G401 (cell line): ENCODE data around the gene TTC14. TPM values are rescaled to one million over a fixed set of nuclear protein-coding genes. Genes with fewer than 3 reads are reported as not detected.
"Not testable (repeated sequence)": the region's sequence is repeated elsewhere in the genome, so short reads cannot be mapped to it uniquely, and the experiment has no call there.

Experiments used
- DNase-seq: peaks from one replicate; pipeline ENCODE4 v3.0.0-alpha.2; 2015; ENCODE audit warnings: low spot score
- in situ Hi-C: cut with HindIII; loops from 2 replicates; pipeline ENCODE4 v1.10.0; 2016; ENCODE audit warnings: low sequenced_read_pairs, mixed read lengths
- total RNA-seq: library from RNA; depleted of rRNA; stranded (reverse); fragments of >200 nt; shearing (Covaris generic); gene quantifications from 2 replicates; pipeline ENCODE4 v1.2.3, GENCODE V29; 2014; rRNA removed

The TTC14 gene
- total RNA-seq, result 13.2 and 31.2 TPM in 2 replicates

DNA sequence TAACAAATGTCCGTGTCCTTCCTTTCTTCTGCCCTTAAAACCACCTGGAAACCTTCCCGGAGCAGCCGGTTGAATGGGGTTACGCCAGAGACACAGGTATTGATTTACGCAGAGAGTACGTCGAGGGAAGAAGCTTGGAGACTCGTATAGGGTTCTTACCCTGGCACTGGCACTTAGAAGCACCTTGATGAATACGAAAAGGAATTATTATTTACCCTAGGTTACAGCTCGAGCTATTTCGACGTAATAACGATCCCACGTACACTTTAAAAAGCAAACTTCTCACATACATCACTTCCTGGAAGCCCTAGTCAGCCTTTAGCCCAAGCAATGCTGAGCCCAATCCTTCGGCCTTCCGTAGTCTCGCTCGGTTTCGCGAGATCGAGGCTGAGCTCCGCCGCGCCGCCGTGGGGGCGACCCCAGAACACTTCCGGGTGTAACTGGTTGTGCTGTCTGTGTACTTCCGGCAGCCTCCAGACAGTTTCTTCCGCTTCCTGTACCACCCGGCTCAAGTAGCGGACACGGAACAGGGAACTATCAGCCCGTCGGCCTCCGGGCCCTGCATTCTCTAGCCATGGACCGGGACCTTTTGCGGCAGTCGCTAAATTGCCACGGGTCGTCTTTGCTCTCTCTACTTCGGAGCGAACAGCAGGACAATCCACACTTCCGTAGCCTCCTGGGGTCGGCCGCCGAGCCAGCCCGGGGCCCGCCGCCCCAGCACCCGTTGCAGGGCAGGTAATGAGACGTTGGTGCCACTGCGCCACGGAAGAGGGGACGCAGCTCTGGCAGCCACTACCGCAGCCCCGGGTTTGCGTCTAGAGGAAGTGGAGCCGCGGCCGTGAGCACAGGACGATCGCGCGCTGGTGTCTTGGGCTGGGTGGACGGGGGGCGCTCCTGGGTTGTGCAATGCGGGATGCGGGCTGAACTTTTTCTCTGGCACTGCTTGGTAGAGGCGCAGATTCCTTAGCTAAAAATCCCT, at the start of gene TTC14:
Gene TTC14, plus strand, starts transcription at position 476 of the 979 bp plus-strand sequence. Its CDS starts 99 bp downstream, at position 575.
- peak; percentile 92 for DNase-seq
- in situ Hi-C loops, result no loop called here

GRCh38 chr3:180563406-180563805, 38.6 kb upstream of the TTC14 start:
- DNase-seq, result no peak
- in situ Hi-C loops, result no loop called here

GRCh38 chr3:180564676-180565075, 37.3 kb upstream of the TTC14 start:
- in situ Hi-C loops, result no loop called here
- no peak for DNase-seq

DNA sequence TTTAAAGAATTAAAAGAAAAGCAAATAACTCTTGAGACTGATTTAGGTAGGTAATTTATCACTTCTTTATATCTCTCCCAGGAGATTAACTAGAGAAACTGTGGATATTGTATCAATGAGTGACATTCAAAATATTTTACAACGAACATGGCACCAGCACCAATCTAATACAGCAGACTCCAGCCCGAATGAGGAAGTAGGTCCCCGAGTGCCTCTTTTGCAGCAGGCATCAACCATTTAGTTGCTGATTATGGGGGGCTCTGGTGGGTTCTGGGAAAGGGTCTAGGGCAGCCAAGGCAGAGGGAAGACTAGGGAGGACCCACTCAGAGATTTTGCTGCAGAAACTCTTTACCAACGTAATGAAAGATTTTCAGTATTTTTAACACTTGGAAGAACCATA, 31.7 kb upstream of the TTC14 start:
- DNase-seq, result no peak
- in situ Hi-C loops, result no loop called here

GRCh38 chr3:180571831-180572598, 29.9 kb upstream of the TTC14 start:
- in situ Hi-C loops, result no loop called here
- no peak for DNase-seq

DNA sequence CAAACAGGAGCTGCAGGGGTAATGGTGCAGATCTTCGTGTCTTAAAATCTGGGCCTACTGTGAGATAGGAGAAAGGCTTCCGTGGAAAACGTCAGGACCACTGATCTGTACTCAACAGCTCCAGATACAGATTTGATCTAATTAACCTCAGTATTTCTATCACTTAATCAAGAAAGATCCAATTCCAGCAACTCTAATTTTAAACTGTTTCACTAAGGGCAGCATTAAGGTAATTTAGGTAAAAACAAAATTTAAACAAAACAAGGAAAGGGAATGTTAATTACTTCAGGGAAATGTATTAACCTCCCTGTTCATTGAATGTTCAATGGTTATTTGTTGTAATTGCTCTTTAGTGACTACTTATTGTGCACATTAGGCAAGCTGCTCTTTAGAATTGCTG, 26.4 kb upstream of the TTC14 start:
- no peak for DNase-seq
- in situ Hi-C loops, result no loop called here

DNA sequence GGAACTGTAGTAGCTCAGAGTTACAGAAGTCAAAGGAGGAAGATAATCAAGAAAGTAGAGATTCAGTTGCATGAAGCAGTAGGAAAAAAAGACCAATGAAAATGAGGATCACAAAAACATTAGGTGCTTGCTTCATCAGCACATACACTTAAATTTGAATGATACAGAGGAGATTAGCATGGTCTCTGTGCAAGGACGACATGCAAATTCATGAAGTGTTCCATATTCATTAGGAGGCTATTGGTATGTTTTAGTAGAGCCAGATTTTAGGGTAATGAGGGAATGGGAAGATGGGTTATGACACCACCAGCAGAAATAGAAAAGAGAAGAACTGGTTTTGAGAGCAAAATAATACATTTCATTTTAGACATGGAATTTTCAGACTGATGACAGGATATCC, 21.0 kb upstream of the TTC14 start:
- in situ Hi-C loops, result no loop called here
- no peak for DNase-seq

DNA sequence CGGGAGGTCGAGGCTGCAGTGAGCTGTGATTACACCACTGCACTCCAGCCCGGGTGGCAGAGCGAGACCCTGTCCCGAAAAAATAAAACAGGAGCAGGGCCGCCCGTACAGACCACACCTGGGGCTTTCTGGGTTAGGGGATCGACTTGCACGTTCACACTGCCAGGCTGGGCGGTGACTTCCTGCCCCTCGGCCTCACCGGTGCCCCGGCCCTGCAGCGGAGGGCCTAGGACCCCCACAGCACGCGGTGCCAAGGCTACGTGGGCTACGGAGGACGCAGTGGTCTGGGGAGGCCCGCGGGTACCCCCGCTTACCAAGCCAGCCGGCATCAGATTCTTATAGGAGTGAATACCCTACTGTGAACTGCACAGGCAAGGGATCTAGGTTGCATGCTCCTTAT, 11.6 kb upstream of the TTC14 start:
- in situ Hi-C loops, result no loop called here
- DNase-seq, result no peak

- DNase-seq, in situ Hi-C loops: not testable (repeated sequence)
These were observed 8.3 kb upstream of the TTC14 start for GRCh38 chr3:180593631-180594030.

- peak; percentile 16 for DNase-seq
- in situ Hi-C loops, result no loop called here
These were observed 7.1 kb upstream of the TTC14 start for GRCh38 chr3:180594631-180595558.

DNA sequence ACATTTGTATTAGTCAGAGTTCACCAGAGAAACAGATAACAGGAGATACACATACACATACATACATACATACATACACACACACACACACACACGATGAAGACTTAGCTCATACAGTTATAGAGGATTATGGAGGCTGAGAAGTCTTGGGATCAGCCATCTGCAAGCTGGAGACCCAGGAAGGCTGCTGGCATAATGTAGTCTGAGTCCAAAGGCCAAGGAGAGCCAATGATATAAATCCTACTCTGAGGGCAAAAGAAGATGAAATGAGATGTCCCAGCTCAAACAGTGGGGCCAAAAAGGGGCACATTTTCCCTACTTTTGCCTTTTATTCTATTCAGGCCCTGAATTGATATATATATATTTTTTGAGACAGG, 6.4 kb upstream of the TTC14 start:
- in situ Hi-C loops, result no loop called here
- DNase-seq, result no peak

GRCh38 chr3:180600473-180600872, 1.5 kb upstream of the TTC14 start:
- in situ Hi-C loops, result no loop called here
- DNase-seq, result no peak

DNA sequence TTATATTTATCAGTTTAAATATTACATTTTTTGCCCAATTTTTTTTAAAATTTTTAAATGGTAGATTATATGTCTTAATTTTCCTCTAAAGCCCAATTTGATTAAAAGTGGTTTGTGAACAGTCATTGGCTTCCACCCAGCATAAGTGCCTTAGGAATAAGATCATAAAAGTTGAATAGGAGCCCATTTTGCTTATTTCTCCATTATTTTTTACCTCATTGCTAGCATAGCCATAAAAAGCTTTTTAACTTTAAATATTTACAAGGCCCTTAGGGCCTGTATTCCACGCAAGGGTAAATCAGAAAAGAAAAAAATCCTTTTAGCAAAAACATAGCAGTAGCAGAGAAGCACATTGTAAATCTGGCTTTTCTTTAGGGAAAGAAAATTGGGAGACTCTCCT, 9.0 kb downstream of the TTC14 start:
- in situ Hi-C loops, result no loop called here
- no peak for DNase-seq

- DNase-seq, result no peak
- in situ Hi-C loops, result no loop called here
These were observed 10.4 kb downstream of the TTC14 start for GRCh38 chr3:180612364-180612763.

DNA sequence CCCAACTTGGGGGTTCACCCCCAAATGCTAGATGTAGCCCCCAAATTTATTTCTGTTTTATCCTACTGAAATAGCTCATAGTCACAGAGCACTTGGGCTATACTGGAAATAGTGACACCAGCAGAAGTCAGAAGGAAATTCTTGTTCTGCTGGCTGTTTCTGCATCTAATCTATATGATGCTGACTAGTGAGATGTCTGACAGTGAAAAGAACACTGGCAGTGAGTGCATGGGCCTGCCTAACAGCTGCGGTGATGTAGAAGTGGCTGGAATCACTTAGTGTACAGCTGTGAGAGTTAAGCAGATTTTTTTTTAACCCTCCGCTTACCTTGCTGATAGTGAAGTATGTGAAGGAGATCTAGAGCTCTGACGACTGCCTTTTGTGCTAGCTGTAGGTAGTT, 14.0 kb downstream of the TTC14 start:
- no peak for DNase-seq
- in situ Hi-C loops, result no loop called here

GRCh38 chr3:180617049-180617448, 15.1 kb downstream of the TTC14 start:
- in situ Hi-C loops, result no loop called here
- no peak for DNase-seq

GRCh38 chr3:180618563-180618962, 16.6 kb downstream of the TTC14 start:
- in situ Hi-C loops, DNase-seq: not testable (repeated sequence)

- in situ Hi-C loops, result no loop called here
- DNase-seq, result no peak
These were observed 17.8 kb downstream of the TTC14 start for GRCh38 chr3:180619723-180620122.

DNA sequence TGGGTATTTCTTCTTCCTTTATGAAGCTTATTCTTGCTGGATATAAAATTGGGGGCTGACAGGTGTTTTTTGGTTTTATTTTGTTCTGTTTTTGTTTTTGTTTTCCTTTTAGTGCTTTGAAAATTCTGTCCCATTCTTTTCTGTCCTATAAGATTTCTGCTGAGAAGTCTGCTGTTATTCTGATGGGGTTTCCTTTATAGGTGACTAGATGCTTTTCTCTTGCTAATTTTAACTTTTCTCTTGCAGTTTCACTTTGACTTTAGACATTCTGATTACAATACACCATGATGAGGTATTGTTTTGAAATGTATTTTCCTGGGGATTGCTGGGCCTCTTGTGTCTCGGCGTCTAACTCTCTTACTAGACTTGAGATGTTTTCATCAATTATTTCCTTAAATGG, 22.8 kb downstream of the TTC14 start:
- no peak for DNase-seq
- in situ Hi-C loops, result no loop called here
